Measurements from ENCODE around the gene LRP1.

LRP1 gene

DNA sequence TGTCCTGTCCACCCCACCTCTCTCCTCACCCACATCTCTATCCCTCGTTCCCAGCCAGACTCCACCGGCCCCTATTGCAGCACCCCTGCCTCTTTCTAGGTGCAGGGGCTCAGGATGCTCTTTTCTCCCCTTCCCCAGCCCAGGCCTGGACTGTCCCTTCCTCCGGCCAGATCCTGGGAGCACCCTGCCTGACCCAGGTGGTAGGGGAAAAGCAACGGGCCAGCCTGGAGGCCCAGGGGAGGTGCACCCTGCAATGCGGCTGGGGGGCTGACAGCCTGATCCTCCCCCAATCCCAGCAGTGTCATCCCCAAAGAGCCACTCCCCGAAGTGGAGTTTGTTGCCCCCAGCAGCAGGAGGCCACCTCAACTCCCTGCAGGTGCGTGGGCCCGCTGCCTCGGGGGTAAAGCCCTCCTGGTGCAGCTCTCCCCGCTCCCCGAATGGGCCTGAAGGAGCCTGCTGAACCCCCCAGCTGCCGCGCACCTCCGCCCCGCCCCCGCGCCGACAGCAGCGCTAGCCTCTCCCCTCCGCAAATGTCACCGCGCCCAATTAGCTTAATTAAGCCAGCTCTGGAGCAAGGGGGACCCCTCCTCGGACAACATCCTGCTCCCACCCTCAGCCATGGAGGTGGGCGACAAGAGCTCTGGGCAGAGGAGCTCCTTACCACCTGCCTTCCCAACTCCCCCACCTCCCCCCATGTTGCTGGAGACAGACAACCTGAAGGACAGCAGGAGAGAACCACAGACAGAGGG lies 93.1 kb downstream of the LRP1 start:
- no peak for DNase-seq (ENCODE audit: low read depth in 2 of 2, low spot score in 1 of 2)

- no peak for DNase-seq (ENCODE audit: low read depth in 2 of 2, low spot score in 1 of 2)
Measured at GRCh38 chr12:57222286-57223190, 94.3 kb downstream of the LRP1 start.

- DNase-seq (ENCODE audit: low read depth in 2 of 2, low spot score in 1 of 2) = no peak
Measured at GRCh38 chr12:57223191-57224165, 95.2 kb downstream of the LRP1 start.

- DNase-seq (ENCODE audit: low read depth in 2 of 2, low spot score in 1 of 2) = no peak
Measured at GRCh38 chr12:57224278-57224972, 96.1 kb downstream of the LRP1 start.

DNA sequence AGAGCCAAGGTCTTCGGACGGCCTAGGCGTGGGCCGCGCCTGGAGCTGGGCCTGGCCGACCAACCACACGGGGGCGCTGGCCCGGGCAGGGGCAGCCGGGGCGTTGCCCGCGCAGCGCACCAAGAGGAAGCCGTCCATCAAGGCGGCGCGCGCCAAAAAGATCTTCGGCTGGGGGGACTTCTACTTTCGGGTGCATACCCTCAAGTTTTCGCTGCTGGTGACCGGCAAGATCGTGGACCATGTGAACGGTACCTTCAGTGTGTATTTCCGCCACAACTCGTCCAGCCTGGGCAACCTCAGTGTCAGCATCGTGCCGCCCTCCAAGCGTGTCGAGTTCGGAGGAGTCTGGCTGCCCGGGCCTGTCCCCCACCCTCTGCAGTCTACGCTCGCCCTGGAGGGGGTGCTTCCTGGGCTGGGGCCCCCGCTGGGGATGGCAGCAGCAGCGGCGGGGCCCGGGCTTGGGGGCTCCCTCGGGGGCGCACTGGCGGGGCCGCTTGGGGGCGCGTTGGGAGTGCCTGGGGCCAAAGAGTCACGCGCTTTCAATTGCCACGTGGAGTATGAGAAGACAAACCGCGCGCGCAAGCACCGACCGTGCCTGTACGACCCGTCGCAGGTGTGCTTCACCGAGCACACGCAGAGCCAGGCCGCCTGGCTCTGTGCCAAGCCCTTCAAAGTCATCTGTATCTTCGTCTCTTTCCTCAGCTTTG lies 96.8 kb downstream of the LRP1 start:
- no peak for DNase-seq (ENCODE audit: low read depth in 2 of 2, low spot score in 1 of 2)

DNA sequence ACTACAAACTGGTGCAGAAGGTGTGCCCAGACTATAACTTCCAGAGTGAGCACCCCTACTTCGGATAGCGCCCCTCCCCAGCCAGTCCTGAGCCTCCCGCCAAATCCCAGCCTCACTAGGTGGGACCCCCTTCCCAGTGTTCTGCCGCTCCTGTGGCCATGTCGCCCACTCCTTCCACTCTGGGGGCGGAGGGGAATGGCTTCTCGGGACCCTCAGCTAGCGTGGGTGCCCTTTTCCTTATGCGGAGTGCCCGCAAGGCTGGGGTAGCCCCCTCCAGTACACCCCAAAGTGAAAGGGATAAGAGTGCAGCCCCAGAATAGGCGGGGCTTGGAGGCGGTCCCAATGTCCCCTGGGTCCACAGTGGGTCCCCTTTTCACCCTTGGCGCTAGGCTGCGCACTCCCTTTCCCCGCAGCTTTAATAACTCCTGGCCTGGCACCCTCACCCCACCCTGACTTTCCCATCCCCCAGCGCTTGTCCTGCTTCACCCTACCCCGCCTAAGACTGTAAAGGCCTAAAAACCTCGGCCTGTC lies 97.5 kb downstream of the LRP1 start:
- DNase-seq (ENCODE audit: low read depth in 2 of 2, low spot score in 1 of 2) = no peak

DNA sequence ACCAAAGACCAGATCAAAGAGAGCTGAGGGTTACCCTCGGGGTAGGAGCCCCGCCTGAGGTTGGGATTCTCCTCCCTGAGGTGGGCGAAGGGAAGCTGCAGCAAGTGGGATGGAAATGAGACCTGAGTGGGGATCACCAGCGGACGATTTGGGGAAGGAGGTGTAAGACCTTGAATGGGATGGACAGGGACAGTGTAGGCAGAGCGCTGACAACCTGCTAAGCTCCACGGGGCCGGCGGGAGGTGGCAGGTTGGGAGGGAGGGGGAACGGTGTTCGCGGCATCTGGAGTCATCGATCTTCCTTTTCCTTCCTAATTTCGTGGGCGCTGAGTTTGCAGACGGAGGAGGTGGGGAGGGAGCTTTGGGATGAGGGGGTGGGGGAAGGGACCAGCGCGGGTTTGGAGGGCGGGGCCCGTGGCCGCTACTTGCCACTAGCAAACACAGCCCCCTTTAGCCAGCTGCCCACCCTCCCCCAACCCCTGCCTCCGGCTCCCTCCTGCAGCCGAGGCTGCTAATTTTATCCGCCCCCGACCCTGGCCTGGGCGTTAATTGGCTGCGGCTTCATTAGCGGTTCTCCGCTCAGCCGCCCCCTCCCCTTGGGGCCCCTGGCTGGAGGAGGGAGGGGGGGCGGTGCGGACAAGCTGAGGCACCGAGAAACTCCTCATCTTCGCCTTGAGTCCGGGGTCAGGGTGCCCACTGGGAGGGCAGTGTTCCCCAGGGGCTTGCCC lies 98.5 kb downstream of the LRP1 start:
- no peak for DNase-seq (ENCODE audit: low read depth in 2 of 2, low spot score in 1 of 2)

GRCh38 chr12:57227315-57228115 lies 99.2 kb downstream of the LRP1 start:
- DNase-seq (ENCODE audit: low read depth in 2 of 2, low spot score in 1 of 2) = no peak

GRCh38 chr12:57229046-57229633 lies 100.9 kb downstream of the LRP1 start:
- DNase-seq (ENCODE audit: low read depth in 2 of 2, low spot score in 1 of 2) = no peak

GRCh38 chr12:57229634-57230380 lies 101.5 kb downstream of the LRP1 start, which contains the start of gene SHMT2:
TSS of gene SHMT2 (plus strand) at chr12:57229711. CDS start at chr12:57229779, 68 bp downstream.
- peak; percentile 84 to 91 for DNase-seq (ENCODE audit: low read depth in 2 of 2, low spot score in 1 of 2)

DNA sequence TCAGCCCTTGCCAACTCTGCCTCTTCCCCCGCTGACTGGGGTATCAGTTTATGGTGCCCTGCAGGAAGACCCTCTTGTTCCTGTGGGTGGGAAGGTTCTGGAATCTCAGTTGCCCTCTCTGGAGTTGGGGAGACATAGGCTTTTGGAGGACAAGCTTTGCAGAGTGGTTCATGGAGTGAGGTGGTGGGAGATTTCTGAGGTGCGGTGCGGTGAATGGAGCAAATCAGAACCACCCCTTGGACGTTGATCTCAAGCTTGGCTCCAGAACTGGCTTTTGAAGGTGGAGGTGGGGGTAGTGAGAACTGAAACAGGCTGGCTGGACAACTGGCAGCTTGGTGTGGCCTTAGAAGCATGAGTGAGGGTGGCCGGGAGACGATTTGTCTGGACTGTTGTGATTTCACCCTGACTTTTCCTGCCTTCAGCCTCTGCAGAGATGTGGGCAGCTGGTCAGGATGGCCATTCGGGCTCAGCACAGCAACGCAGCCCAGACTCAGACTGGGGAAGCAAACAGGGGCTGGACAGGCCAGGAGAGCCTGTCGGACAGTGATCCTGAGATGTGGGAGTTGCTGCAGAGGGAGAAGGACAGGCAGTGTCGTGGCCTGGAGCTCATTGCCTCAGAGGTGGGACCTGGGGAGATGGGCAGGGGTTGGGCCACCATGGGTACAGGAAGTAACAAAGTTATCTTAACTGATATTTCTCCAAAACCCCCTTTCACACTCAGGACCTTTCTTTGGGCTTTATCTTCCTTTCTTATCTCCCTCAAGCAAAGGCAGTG lies 102.3 kb downstream of the LRP1 start:
- no peak for DNase-seq (ENCODE audit: low read depth in 2 of 2, low spot score in 1 of 2)

DNA sequence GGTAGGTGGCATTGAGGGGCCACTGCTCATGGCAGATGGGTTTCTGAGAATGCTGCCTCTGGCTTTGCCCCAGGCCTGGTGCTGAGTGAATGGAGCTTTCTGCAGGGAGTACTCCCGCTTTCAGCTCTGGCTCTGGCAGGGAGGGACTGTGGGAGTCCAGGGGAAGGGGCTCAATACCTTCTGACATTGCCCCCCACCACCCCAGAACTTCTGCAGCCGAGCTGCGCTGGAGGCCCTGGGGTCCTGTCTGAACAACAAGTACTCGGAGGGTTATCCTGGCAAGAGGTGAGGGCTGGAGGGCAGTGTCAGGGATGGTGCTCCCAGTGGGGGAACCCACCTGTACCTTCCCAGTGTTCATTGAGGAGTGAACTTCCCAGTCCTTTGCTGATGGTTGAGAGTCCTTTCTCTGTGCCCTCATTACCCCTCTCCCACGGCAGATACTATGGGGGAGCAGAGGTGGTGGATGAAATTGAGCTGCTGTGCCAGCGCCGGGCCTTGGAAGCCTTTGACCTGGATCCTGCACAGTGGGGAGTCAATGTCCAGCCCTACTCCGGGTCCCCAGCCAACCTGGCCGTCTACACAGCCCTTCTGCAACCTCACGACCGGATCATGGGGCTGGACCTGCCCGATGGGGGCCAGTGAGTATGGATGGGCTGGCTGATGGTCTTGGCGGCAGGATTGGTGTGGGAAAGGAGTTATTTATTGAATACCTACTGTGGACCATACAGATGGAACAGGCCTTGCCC lies 103.2 kb downstream of the LRP1 start:
- no peak for DNase-seq (ENCODE audit: low read depth in 2 of 2, low spot score in 1 of 2)

DNA sequence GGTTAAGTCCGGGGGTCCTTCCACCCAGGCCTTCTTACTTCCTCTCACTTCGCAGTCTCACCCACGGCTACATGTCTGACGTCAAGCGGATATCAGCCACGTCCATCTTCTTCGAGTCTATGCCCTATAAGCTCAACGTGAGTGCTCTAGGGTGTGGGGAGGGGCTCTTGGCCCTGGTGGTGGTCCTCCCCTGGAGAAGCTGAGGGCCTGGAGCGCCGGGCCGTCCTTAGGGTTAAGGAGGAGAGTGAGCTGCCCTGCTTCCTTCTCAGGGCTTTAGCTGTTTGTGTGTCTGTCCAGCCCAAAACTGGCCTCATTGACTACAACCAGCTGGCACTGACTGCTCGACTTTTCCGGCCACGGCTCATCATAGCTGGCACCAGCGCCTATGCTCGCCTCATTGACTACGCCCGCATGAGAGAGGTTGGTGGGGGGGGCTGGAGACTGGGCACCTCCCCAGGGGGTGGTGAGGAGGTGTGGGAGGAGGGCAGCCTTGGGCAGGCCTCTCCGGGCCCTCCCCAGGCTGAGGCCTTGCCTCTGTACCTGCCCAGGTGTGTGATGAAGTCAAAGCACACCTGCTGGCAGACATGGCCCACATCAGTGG lies 104.0 kb downstream of the LRP1 start:
- no peak for DNase-seq (ENCODE audit: low read depth in 2 of 2, low spot score in 1 of 2)

DNA sequence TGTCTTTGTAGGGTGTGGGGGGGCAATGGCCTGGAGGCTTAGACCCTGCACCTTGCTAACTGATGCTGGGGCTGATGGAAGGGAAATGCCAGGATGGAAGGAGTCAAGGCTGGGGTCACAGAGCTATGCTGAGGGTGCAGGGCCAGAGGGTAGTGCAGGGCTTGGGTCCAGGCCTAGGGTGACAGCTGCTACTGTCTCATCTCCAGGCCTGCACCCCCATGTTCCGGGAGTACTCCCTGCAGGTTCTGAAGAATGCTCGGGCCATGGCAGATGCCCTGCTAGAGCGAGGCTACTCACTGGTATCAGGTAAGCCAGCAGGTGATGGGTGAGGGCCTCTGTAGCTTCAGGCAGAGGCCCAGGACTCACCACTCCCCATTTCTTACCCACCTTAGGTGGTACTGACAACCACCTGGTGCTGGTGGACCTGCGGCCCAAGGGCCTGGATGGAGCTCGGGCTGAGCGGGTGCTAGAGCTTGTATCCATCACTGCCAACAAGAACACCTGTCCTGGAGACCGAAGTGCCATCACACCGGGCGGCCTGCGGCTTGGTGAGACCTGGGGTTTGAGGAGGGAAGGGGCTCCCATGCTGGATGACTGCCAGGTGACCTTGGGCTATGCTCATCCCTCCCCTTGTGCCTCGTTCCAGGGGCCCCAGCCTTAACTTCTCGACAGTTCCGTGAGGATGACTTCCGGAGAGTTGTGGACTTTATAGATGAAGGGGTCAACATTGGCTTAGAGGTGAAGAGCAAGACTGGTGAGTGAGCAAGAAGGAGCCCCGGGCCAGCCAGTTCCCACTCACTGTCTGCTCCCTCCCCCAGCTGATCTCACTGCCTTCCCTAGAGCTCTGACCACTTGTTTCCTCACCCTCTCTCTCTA lies 105.3 kb downstream of the LRP1 start:
- DNase-seq (ENCODE audit: low read depth in 2 of 2, low spot score in 1 of 2) = no peak
